GM21825 (cell line): ENCODE data around the gene DNAJB11.
A peak's percentile ranks its signal among the peaks of the same experiment; 100 is the strongest.
"Not testable (repeated sequence)": the region's sequence is repeated elsewhere in the genome, so short reads cannot be mapped to it uniquely, and the experiment has no call there.

ENCODE experiments used
- ATAC-seq: cut with Tn5 transposase; IDR thresholded peaks from one replicate; pipeline ENCODE4 v1.9.1; 2021; ENCODE audit warnings: mild to moderate bottlenecking, moderate library complexity; ENCODE audit not compliant: unreplicated experiment

Gene DNAJB11

GRCh38 chr3:186617036-186617946 is 46.8 kb downstream of the DNAJB11 start:
- ATAC-seq = peak; percentile 97

- ATAC-seq = no peak
Measured at GRCh38 chr3:186618318-186618938, 47.9 kb downstream of the DNAJB11 start.

- ATAC-seq = no peak
Measured at GRCh38 chr3:186619787-186620212, 49.3 kb downstream of the DNAJB11 start.

GRCh38 chr3:186620213-186621092 is 49.9 kb downstream of the DNAJB11 start:
- no peak for ATAC-seq

GRCh38 chr3:186621894-186622650 is 51.6 kb downstream of the DNAJB11 start:
- ATAC-seq = no peak

GRCh38 chr3:186622651-186623310 is 52.3 kb downstream of the DNAJB11 start:
- no peak for ATAC-seq

- ATAC-seq = no peak
Measured at GRCh38 chr3:186624598-186624997, 54.1 kb downstream of the DNAJB11 start.

GRCh38 chr3:186625600-186626042 is 55.1 kb downstream of the DNAJB11 start:
- no peak for ATAC-seq

GRCh38 chr3:186626254-186626847 is 55.8 kb downstream of the DNAJB11 start:
- ATAC-seq = no peak

- no peak for ATAC-seq
Measured at GRCh38 chr3:186627852-186628414, 57.4 kb downstream of the DNAJB11 start.

- no peak for ATAC-seq
Measured at GRCh38 chr3:186628756-186629155, 58.2 kb downstream of the DNAJB11 start.

- ATAC-seq = no peak
Measured at GRCh38 chr3:186630950-186631641, 60.6 kb downstream of the DNAJB11 start.

GRCh38 chr3:186633481-186633880 is 63.0 kb downstream of the DNAJB11 start:
- no peak for ATAC-seq

- ATAC-seq = not testable (repeated sequence)
Measured at GRCh38 chr3:186634207-186634606, 63.7 kb downstream of the DNAJB11 start.
